GM19043 (cell line): ENCODE results near the gene KBTBD12.

Experiments
- ATAC-seq: cut with Tn5 transposase; IDR thresholded peaks from one replicate; pipeline ENCODE4 v1.9.1; 2021; ENCODE audit warnings: low read depth; ENCODE audit not compliant: unreplicated experiment

The KBTBD12 gene

DNA sequence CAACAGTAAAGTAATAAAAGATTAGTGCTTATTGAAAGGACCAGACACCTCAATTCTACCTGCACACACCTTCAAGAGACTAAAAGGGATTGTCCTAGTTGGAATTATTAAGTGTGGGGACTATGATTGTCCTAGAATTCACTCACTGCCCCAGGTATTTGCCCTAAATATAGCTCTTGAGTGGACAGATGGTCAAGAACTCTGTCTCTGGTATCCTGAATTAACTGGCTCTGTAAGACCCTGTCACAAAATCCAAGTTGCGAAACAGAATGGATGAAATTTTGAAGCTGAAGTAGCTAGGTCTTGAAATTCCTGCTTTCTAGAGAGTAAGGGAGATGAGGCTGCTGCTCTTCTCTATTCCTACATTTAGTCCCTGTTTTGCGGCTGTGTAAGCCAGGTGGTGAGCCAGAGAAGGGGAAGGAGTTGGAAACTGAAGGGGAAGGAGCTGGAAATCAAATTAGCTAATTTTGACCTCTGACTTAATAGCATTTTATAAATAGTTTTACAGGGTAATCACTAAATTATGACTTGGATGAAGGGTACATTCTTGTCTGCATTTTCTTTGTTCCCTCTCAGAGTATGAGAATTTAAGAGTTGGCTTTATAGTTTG lies 34.5 kb downstream of the KBTBD12 start:
- ATAC-seq = no peak

DNA sequence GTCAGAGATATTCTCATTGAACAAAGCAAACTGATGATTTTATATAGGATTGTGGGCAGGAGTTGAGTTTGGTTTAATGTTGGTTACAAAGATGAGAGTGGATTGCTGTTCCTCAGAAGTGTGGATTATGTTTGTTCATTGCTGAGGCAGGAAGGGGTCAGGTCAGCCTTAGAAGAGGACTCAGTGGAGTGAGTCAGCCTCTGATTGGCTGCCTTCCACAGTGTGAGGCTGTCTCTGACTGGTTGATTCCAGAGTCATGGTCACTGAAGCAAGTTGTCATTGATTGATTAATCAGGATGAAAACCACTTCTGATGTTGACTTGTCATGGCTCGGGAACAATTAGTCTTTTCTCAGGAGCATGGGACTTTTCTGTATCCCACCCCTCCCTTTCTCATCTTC lies 36.2 kb downstream of the KBTBD12 start:
- no peak for ATAC-seq

- no peak for ATAC-seq
Observed at GRCh38 chr3:127953091-127954035, 38.3 kb downstream of the KBTBD12 start.

- ATAC-seq = no peak
Observed at GRCh38 chr3:127954640-127955039, 39.6 kb downstream of the KBTBD12 start.

DNA sequence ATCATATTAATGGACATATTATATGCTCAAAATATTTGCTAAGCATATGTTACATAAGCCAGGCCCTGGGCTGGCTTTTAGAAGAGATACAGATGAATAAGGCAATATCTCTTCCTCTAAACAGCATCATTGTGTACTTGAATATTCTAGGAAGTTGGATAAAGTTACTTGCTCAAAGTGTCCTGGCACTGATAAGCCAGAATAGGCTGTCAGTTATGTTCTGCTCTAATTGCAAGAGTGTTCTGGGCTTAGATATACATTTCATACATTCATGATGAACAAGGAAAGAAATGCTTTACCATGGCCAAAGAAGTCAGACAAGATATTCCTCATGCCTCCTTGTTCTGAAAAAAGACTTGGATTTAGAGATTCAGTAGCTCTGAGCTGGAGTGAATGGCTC lies 40.7 kb downstream of the KBTBD12 start:
- ATAC-seq = no peak

DNA sequence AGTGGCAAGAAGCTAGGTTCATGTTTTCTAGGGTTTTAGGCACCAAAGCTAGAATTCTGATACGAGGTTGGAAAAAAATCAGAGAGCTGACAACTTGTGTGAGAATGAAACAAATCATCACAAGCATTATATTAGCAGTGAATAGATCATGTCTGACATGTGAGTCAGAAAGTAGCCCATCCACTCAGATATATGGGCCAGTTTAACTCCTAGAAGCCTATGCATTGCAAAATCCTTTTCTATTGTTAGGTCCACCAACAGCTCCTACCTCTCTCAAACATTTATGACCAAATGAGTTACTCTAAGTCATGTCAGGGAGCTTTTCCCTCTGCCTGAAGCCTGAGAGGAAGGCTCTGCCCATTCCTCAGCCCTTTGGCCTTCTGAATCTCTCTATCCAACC lies 44.0 kb downstream of the KBTBD12 start:
- no peak for ATAC-seq

- ATAC-seq = no peak
Observed at GRCh38 chr3:127959873-127960272, 44.8 kb downstream of the KBTBD12 start.

- no peak for ATAC-seq
Observed at GRCh38 chr3:127960421-127960965, 45.5 kb downstream of the KBTBD12 start.

DNA sequence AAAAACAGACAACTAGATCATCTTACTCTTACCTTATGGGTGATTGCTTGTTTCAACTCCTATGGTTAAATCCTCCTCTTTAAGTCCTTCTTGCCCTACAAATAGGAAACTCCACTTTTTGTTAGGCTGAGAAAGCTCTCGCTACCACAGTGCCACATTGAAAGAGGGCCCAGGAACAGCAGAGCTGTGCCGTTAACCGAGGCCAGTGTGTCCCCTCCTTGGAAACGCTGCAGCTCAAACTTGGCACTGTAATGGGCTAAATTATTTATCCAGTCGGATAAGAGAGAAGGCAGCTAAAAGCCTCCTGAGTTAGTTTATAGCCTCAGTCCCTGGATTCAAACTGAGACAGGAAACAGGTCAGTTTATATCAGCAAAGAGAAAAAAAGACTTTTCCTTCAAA lies 46.1 kb downstream of the KBTBD12 start:
- no peak for ATAC-seq

DNA sequence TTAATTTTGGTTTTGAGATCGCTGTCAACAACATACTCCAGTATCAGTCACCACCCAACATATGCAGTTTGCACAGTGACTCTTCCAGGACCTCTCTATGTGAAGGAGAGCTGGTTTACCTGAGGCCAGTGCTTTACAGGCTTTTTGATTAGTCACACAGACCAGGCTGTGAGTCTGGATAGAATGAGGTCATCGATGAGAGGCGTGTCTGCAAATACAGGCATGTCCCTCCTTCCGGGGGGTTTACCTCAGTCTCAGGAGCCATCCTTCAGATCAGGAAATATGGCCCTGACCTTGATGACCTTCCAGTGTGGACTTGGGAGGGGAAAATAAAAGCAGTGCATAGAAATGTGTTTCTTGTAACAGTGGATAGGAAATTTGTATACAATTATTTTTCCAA lies 46.9 kb downstream of the KBTBD12 start:
- no peak for ATAC-seq

DNA sequence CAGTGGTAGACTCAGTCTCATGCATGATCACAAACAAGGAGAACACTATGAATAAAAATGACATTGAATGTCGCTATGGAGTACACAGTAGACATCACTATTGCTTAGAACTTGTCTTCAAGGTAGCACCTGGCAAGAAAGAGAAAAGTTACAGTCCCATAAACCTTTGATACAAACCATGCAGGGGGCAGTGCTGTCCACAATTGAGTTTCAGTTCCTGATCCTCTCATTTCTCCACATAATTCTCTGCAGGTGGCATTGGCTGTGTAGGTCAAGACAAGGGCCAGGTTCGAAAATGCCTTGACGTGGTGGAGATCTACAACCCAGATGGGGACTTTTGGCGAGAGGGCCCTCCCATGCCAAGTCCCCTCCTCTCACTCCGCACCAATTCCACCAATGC lies 47.9 kb downstream of the KBTBD12 start:
- ATAC-seq = no peak

- no peak for ATAC-seq
Observed at GRCh38 chr3:127964053-127964452, 49.0 kb downstream of the KBTBD12 start.

GRCh38 chr3:127964816-127965215 lies 49.8 kb downstream of the KBTBD12 start:
- ATAC-seq = no peak

DNA sequence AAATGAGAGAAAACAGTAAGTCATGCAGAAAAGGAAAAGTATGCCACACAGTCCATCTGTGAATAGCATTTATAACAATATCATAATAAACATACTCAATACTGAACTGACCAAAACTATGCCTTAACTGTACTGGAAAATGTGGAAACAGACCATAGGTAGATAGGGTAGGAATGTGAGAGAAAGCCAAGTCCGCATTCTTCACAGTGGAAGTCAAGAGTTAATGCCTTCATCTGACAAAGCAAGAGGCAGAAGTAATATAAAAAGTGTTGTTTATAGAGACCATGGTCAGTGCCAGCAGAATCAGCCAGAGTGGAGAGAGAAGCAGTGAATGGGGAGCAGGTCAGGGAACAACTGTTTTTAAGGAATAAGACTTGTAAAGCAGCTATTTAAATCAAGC lies 52.3 kb downstream of the KBTBD12 start:
- no peak for ATAC-seq

DNA sequence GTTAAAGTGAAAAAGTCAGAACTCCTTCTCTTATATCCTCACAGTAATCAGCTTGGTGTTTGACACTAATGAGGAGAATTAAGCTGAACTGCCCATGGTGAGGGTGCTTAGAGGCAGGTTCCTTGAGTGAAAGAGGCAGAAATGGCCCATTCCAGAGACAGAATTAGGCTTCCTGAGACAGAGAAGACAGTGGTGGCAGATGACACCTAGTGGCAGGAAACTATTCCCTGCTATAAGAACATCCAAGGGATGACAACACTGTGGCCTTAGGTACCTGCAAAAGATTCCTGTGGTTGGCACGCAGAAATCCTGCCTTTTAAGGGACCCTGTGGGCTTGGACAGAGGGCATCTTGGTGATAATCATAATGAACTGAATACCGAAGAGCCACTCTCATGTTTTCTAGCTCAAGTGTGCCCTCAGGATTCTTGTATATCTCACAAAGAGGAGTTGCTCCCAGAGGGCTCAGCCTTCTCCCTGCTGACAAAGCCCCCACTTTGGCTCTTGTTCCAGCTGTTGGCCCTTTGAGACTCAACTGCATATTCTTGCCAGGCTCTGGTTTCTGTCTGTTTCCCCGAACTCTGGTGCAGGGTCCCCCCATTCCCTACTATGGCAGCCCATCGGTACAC lies 56.0 kb downstream of the KBTBD12 start:
- ATAC-seq = no peak

GRCh38 chr3:127974226-127974625 lies 59.2 kb downstream of the KBTBD12 start:
- ATAC-seq = no peak

DNA sequence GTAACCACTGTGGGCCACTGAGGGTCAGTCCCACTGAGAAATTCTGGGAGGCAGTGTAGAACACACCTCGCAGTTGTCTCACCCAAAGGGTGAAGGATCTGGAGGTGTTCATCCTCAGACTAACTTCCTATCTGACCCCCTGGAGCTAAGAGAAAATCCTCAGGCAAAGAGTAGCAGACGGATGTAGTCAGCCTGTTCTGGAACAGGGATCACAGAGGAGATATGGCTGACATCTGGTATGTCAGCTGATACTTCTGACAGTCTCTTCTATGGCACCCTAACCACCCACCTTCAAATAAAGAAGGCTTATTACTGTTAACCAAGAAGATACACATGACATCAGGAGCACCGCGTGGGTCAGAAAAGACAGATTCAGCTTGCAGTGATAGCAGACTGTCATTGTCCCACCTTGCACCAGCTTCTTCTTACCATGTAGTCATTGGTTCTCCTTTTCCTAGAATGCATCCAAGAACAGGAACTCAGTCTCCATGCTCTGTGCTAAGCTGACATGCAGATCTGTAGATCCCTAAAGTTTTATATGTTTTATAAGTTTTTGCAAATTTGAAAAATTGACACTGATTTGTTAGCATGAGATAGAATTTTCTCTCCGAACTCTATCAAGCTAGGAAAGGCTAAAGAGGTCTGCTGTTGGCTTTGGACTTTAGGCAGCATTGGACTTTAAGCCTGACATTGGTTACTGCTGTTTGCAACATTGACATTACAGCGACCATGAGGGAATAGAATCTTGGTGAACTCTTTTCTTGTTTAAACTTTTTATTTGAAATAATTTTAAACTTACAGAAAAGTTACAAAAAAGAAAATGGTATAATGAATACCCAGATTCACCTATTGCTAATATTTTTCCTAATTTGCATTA lies 60.4 kb downstream of the KBTBD12 start:
- ATAC-seq = no peak

- ATAC-seq = no peak
Observed at GRCh38 chr3:127978636-127979035, 63.6 kb downstream of the KBTBD12 start.

GRCh38 chr3:127979473-127979872 lies 64.4 kb downstream of the KBTBD12 start:
- ATAC-seq = no peak

GRCh38 chr3:127981097-127981496 lies 66.1 kb downstream of the KBTBD12 start:
- no peak for ATAC-seq
